ENCODE results near the gene CBARP. TPM values are rescaled to one million over a fixed set of nuclear protein-coding genes. Genes with fewer than 3 reads are reported as not detected.

CBARP gene
- total RNA-seq, 1 experiment from 2014 or later, result 23.8 TPM

DNA sequence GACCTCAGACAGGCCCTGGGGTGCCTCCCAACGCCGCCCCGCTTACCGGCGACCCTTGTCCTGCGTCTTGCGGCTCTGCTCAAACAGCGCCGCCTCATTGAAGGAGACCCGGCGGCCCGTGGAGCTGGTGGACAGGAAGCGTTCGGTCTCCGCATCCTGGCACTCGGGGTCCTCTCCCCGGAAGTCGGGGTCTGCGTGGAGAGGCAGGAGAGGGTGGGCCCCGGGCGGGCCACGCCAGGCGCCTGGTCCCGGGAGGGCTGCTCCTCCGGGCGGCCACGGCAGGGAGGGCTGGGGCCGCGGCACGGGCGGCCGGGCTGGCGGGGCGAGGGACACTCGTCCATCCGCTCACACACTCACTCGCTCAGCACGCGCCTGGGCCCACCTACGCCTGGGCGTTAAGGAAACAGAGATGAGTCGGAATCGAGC, 2.8 kb downstream of the CBARP start (continued):
- TF ChIP-seq YY1 (IDR thresholded peaks at IDR 0.05; ENCODE audit: extremely low read depth, insufficient replicate concordance, low read depth, low read length), result no peak

- ChIA-PET POLR2A (no interaction called here), RAD21 (ENCODE audit: low non-redundant PET in 1 of 2, low total read pairs in 2 of 2, uncharacterized antibody in 2 of 2, unreplicated experiment in 2 of 2) (no interaction called here), CTCF (no interaction called here)
- Histone ChIP-seq H3K9me2 (ENCODE audit: insufficient read depth) (no peaks in the 10 kb centered on the region), H3K4me3 (replicated peaks in 1 of 2; ENCODE audit: low read depth in 1 of 2, low read length in 2 of 2) (no peak overlapping the region), H3K27ac (ENCODE audit: low read depth, low read length) (no peak overlapping the region), H3K9me3 (ENCODE audit: control insufficient read depth in 1 of 2, insufficient read depth in 1 of 2, low read depth in 1 of 2, low read length in 2 of 2) (no peaks in the 10 kb centered on the region), H3K9ac (ENCODE audit: low read length) (no peak overlapping the region), H3K27me3 (ENCODE audit: insufficient read depth, low read length) (no peaks in the 10 kb centered on the region), H3K4me1 (ENCODE audit: control insufficient read depth in 1 of 2, insufficient read depth in 2 of 2, low read length in 2 of 2) (peaks cover 18 to 42% of the 10 kb centered on the region in 2 experiments), H2AFZ (ENCODE audit: low read depth, low read length, poor library complexity, severe bottlenecking) (no peak overlapping the region), H3K79me2 (ENCODE audit: insufficient read depth, low read length) (peaks cover 22% of the 10 kb centered on the region; the same call in 1 of the 2 replicates), H3K4me2 (ENCODE audit: low read length) (no peak overlapping the region), H3K36me3 (ENCODE audit: control insufficient read depth in 1 of 2, insufficient read depth in 2 of 2, low read length in 2 of 2) (peaks cover 3 to 16% of the 10 kb centered on the region in 2 experiments; a peak in 3 of 4 replicates), H4K20me1 (ENCODE audit: insufficient read depth) (no peaks in the 10 kb centered on the region)
- intact Hi-C loops (cut with micrococcal nuclease), result no loop called here
- no peak for DNase-seq (ENCODE audit: low read depth, low spot score)
- no peak for TF ChIP-seq EZH2phosphoT487 (IDR thresholded peaks at IDR 0.05; ENCODE audit: borderline replicate concordance)
- no peak for TF ChIP-seq SP1 (IDR thresholded peaks at IDR 0.05; ENCODE audit: low read depth)
- no peak for TF ChIP-seq ZFX (IDR thresholded peaks at IDR 0.05)
- no peak for TF ChIP-seq REST (IDR thresholded peaks at IDR 0.05; ENCODE audit: low read depth)
- ATAC-seq, result no peak
- BruUV-seq (replicated peaks), result no TSS peak
Measured at GRCh38 chr19:1234051-1234954, 3.5 kb downstream of the CBARP start.
